ENCODE measurements around the gene FKBP10. TPM values are rescaled to one million over a fixed set of nuclear protein-coding genes. Genes with fewer than 3 reads are reported as not detected.

FKBP10 gene
- total and polyA plus RNA-seq, 12 donors = 4.8 to 31.8 (median 10.2) TPM

- Histone ChIP-seq H3K4me3 (peak overlapping the region; percentile 67 to 94 (median 83)), H3K9me3 (no peaks in the 10 kb centered on the region), H3K27me3 (peaks cover 0 to 6% (median 0%) of the 10 kb centered on the region in 7 donors), H3K4me1 (peaks cover 16 to 82% (median 61%) of the 10 kb centered on the region in 9 donors), H3K27ac (peak overlapping the region; percentile 91 to 97 (median 96)), H3K36me3 (no peaks in the 10 kb centered on the region)
- WGBS, 2 donors = 18 to 23% methylated on average over 6 of the region's 6 CpGs
- peak in 6 of 8 donors; percentile 23 to 48 (median 28) for ATAC-seq
- peak; percentile 66 to 68 for DNase-seq
- TF ChIP-seq, protein P1, sequence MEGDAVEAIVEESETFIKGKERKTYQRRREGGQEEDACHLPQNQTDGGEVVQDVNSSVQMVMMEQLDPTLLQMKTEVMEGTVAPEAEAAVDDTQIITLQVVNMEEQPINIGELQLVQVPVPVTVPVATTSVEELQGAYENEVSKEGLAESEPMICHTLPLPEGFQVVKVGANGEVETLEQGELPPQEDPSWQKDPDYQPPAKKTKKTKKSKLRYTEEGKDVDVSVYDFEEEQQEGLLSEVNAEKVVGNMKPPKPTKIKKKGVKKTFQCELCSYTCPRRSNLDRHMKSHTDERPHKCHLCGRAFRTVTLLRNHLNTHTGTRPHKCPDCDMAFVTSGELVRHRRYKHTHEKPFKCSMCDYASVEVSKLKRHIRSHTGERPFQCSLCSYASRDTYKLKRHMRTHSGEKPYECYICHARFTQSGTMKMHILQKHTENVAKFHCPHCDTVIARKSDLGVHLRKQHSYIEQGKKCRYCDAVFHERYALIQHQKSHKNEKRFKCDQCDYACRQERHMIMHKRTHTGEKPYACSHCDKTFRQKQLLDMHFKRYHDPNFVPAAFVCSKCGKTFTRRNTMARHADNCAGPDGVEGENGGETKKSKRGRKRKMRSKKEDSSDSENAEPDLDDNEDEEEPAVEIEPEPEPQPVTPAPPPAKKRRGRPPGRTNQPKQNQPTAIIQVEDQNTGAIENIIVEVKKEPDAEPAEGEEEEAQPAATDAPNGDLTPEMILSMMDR (IDR thresholded peaks at IDR 0.05) = no peak
- intact Hi-C loops (cut with DNase I) = no loop called here
Measured at GRCh38 chr17:41784207-41784744, 28.5 kb upstream of the FKBP10 start.

DNA sequence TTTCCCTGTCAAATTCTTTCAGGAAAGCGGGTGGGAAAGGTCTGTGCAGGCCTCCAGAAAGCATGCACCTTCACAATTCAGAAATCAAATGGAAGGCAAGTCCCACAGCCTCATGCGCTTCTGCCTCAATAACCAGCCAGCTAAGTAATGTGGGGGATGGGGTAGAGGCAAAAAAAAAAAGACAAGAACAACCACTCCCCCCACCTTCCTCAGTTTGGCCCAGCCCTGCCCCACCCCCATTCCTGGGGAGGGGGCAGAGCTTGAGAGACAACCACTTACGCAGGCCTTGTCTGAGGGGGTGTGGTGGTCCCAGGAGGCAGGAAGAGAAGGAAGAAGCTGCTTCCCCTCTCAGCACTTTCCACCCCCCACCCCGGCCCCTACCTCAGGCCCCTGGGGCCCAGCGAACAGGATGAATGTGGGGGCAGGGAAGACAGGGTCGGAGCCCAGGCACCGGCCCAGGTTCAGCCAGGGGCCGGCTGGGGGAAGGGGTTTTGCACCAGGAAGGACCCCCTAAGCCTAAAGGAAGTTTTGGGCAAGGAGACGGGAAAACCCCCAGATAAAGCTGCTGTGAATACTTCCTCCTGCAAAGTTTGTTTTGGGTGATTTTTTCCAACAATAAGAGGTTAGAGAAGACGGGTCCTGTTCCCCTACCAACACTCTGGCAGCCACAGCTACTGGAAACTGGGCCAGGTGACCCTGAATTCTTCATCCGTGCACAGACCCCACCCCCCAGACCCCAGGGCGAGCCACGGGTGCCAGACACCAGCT, 27.5 kb upstream of the FKBP10 start:
- H3K4me1 ChIP-seq = peaks cover 16 to 73% (median 56%) of the 10 kb centered on the region in 9 donors
- 6 to 7% methylated on average over 13 of the region's 13 CpGs for WGBS, 2 donors
- H3K27me3 ChIP-seq = peaks cover 0 to 6% (median 0%) of the 10 kb centered on the region in 7 donors
- peak overlapping the region; percentile 67 to 94 (median 83) for H3K4me3 ChIP-seq
- DNase-seq (peak in 1 of 2 donors; percentile 49), ATAC-seq (peak in 5 of 8 donors; percentile 1 to 40 (median 25))
- H3K36me3 ChIP-seq = no peaks in the 10 kb centered on the region
- TF ChIP-seq, protein P1 (IDR thresholded peaks at IDR 0.05) = no peak
- intact Hi-C loops (cut with DNase I) = no loop called here
- peak overlapping the region; percentile 91 to 97 (median 96) for H3K27ac ChIP-seq
- no peaks in the 10 kb centered on the region for H3K9me3 ChIP-seq

- 1% methylated on average over 22 of the region's 22 CpGs for WGBS, 2 donors
- TF ChIP-seq, protein P1 (IDR thresholded peaks at IDR 0.05) = no peak
- peak overlapping the region; percentile 67 to 94 (median 83) for H3K4me3 ChIP-seq
- DNase-seq (peak in 1 of 2 donors; percentile 59), ATAC-seq (peak in 7 of 8 donors; percentile 1 to 29 (median 8))
- peak overlapping the region; percentile 91 to 97 (median 96) for H3K27ac ChIP-seq
- no peaks in the 10 kb centered on the region for H3K36me3 ChIP-seq
- intact Hi-C loops (cut with DNase I) = no loop called here
- H3K4me1 ChIP-seq = peaks cover 16 to 68% (median 51%) of the 10 kb centered on the region in 9 donors
- no peaks in the 10 kb centered on the region for H3K9me3 ChIP-seq
- H3K27me3 ChIP-seq = peaks cover 0 to 6% (median 0%) of the 10 kb centered on the region in 7 donors
Measured at GRCh38 chr17:41785859-41786226, 27.0 kb upstream of the FKBP10 start.

GRCh38 chr17:41786227-41787020, 26.4 kb upstream of the FKBP10 start, which contains the start of gene JUP:
Gene JUP, minus strand, starts transcription at chr17:41786711. Its CDS starts 14,857 bp downstream, at chr17:41771854.
- Histone ChIP-seq H3K36me3 (no peaks in the 10 kb centered on the region), H3K4me3 (peak within 1 kb of the TSS; percentile 67 to 94 (median 83)), H3K27ac (peak within 1 kb of the TSS; percentile 91 to 97 (median 96)), H3K4me1 (peaks cover 12 to 64% (median 45%) of the 10 kb centered on the region in 9 donors), H3K27me3 (peaks cover 0 to 6% (median 0%) of the 10 kb centered on the region in 7 donors), H3K9me3 (no peaks in the 10 kb centered on the region)
- TF ChIP-seq, protein P1 (IDR thresholded peaks at IDR 0.05) = peak; percentile 52 to 83 (median 69)
- WGBS, 2 donors = 0% methylated on average over 79 of the region's 79 CpGs
- intact Hi-C loops (cut with DNase I) = no loop called here
- ATAC-seq (peak; percentile 91 to 94 (median 94)), DNase-seq (peak; percentile 100)

All from heart right ventricle (tissue), 16 donors.